ENCODE results near the gene DMWD.

GRCh38 chr19:45800070-45800553 lies 7.5 kb upstream of the DMWD start:
- TF ChIP-seq CTCF (IDR thresholded peaks at IDR 0.05), result no peak
- no peak for TF ChIP-seq POLR2A (IDR thresholded peaks at IDR 0.05)
- TF ChIP-seq POLR2AphosphoS5 (IDR thresholded peaks at IDR 0.05), result no peak
